ENCODE data around the gene KCNIP4.

DNA sequence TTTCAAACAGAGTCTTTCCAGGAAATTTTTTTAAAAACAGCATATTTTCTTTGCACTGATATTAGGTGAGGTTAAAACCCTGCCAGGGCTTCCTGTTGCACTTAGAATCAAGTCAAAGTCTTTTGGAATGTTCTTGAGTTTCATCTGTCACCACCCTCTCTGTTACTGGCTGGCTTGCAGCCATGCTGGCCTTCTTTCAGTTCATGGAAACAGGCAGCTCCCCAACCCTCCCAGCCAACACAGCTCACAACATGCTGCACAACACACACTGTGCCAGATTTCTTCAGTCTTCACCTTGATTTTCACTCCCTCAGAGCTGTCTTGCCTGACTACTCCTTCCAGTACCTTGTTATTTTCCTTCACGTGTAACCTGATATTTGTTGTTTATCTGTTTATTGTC lies 129.5 kb downstream of the KCNIP4 start:
- no peak for TF ChIP-seq YY1 (IDR thresholded peaks at IDR 0.05; ENCODE audit: low read depth, low read length)
- TF ChIP-seq ZBTB4 (CRISPR knock-in tag; IDR thresholded peaks at IDR 0.05) = no peak
- TF ChIP-seq CTCF (IDR thresholded peaks at IDR 0.05 in 2 of 3, conservative IDR thresholded peaks at IDR 0.05 in 1 of 3; ENCODE audit: control insufficient read depth in 2 of 3, extremely low read depth in 1 of 3, insufficient read depth in 1 of 3, low read depth in 3 of 3, low read length in 3 of 3) = no peak
- no peak for TF ChIP-seq POLR2AphosphoS5 (IDR thresholded peaks at IDR 0.05; ENCODE audit: low read length)
- no peak for TF ChIP-seq SMC3 (IDR thresholded peaks at IDR 0.05; ENCODE audit: borderline replicate concordance, low read length)
- TF ChIP-seq, protein P1, sequence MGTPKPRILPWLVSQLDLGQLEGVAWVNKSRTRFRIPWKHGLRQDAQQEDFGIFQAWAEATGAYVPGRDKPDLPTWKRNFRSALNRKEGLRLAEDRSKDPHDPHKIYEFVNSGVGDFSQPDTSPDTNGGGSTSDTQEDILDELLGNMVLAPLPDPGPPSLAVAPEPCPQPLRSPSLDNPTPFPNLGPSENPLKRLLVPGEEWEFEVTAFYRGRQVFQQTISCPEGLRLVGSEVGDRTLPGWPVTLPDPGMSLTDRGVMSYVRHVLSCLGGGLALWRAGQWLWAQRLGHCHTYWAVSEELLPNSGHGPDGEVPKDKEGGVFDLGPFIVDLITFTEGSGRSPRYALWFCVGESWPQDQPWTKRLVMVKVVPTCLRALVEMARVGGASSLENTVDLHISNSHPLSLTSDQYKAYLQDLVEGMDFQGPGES (IDR thresholded peaks at IDR 0.05) = no peak
- TF ChIP-seq MXI1 (IDR thresholded peaks at IDR 0.05; ENCODE audit: low read depth, low read length) = no peak
- no peak for TF ChIP-seq PML (IDR thresholded peaks at IDR 0.05; ENCODE audit: low read length)
- TF ChIP-seq CREB1 (IDR thresholded peaks at IDR 0.05; ENCODE audit: low read depth) = no peak
- TF ChIP-seq SMARCA5 (IDR thresholded peaks at IDR 0.05) = no peak
- no peak for TF ChIP-seq POLR2A (IDR thresholded peaks at IDR 0.05; ENCODE audit: low read depth, low read length)

All from GM12878 (cell line).